PFSK-1 (cell line): ENCODE data around the gene ATP6V1G2.

Experiments
- POLR2AphosphoS5 ChIP-seq: IDR thresholded peaks from 2 replicates; pipeline ENCODE4 v1.6.1; 2012; ENCODE audit warnings: low read depth, mild to moderate bottlenecking, control low read depth, low read length, moderate library complexity
- SIN3A ChIP-seq: IDR thresholded peaks from 2 replicates; pipeline ENCODE4 v1.6.1; 2012; ENCODE audit warnings: mild to moderate bottlenecking, low read length, moderate library complexity, borderline replicate concordance; ENCODE audit not compliant: insufficient read depth
- TAF1 ChIP-seq: IDR thresholded peaks from 2 replicates; pipeline ENCODE4 v1.6.1; 2012; ENCODE audit warnings: low read length, control low read depth, borderline replicate concordance; ENCODE audit not compliant: insufficient read depth
- TF ChIP-seq, protein P1 (sequence below), 2 experiments: IDR thresholded peaks; 2 replicates each; pipeline versions ENCODE4 v1.6.1 to v1.8.0; 2011 to 2012; ENCODE audit warnings: low read depth in 2 of 2, low read length in 2 of 2, control low read depth in 1 of 2, inconsistent platforms in 1 of 2, mild to moderate bottlenecking in 1 of 2, moderate library complexity in 1 of 2; ENCODE audit not compliant: insufficient read depth in 1 of 2

DNA sequence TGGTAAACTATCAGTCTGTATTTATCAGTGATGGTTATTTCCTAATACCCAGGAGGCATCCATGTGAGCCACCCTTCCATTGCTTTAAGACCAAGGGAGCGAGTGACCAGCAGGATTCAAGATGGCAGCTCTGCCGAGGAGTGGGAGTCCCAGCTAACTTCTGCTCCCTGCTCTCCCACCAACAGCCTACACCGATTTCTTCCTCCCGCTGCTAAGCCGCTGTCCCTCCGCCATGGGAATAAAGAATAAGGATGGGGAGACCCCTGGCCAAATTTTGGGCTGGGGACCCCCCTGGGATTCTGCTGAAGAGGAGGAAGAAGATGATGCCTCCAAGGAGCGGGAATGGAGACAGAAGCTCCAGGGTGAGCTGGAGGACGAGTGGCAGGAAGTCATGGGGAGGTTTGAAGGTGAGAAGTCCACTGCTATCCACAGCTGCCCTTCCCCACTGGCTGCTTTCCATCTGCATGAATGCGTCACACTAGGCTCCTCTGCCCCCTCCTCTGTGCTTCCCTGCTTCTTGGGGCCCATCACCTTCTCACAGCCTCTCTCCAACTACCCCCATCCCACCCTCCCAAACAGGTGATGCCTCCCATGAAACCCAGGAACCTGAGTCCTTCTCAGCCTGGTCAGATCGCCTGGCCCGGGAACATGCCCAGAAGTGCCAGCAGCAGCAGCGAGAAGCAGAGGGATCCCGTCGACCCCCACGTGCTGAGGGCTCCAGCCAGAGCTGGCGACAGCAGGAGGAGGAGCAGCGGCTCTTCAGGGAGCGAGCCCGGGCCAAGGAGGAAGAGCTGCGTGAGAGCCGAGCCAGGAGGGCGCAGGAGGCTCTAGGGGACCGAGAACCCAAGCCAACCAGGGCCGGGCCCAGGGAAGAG lies 11.3 kb upstream of the ATP6V1G2 start:
- TF ChIP-seq POLR2AphosphoS5 (no peak), TAF1 (no peak), SIN3A (no peak)
- TF ChIP-seq, protein P1, sequence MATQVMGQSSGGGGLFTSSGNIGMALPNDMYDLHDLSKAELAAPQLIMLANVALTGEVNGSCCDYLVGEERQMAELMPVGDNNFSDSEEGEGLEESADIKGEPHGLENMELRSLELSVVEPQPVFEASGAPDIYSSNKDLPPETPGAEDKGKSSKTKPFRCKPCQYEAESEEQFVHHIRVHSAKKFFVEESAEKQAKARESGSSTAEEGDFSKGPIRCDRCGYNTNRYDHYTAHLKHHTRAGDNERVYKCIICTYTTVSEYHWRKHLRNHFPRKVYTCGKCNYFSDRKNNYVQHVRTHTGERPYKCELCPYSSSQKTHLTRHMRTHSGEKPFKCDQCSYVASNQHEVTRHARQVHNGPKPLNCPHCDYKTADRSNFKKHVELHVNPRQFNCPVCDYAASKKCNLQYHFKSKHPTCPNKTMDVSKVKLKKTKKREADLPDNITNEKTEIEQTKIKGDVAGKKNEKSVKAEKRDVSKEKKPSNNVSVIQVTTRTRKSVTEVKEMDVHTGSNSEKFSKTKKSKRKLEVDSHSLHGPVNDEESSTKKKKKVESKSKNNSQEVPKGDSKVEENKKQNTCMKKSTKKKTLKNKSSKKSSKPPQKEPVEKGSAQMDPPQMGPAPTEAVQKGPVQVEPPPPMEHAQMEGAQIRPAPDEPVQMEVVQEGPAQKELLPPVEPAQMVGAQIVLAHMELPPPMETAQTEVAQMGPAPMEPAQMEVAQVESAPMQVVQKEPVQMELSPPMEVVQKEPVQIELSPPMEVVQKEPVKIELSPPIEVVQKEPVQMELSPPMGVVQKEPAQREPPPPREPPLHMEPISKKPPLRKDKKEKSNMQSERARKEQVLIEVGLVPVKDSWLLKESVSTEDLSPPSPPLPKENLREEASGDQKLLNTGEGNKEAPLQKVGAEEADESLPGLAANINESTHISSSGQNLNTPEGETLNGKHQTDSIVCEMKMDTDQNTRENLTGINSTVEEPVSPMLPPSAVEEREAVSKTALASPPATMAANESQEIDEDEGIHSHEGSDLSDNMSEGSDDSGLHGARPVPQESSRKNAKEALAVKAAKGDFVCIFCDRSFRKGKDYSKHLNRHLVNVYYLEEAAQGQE (IDR thresholded peaks at IDR 0.05; ENCODE audit: insufficient read depth in 1 of 2, low read depth in 2 of 2, low read length in 2 of 2), result no peak
